GM20000 (cell line): Measurements from ENCODE around the gene CELSR3.

ENCODE experiments used
- DNase-seq: peaks from one replicate; pipeline ENCODE4 v3.0.0; 2012; ENCODE audit warnings: low spot score
- TF ChIP-seq, protein P1 (sequence below): IDR thresholded peaks from 2 replicates; pipeline ENCODE4 v1.5.1; 2012; ENCODE audit warnings: mild to moderate bottlenecking, control low read depth; ENCODE audit errors: extremely low read depth, missing control alignments

CELSR3 gene

DNA sequence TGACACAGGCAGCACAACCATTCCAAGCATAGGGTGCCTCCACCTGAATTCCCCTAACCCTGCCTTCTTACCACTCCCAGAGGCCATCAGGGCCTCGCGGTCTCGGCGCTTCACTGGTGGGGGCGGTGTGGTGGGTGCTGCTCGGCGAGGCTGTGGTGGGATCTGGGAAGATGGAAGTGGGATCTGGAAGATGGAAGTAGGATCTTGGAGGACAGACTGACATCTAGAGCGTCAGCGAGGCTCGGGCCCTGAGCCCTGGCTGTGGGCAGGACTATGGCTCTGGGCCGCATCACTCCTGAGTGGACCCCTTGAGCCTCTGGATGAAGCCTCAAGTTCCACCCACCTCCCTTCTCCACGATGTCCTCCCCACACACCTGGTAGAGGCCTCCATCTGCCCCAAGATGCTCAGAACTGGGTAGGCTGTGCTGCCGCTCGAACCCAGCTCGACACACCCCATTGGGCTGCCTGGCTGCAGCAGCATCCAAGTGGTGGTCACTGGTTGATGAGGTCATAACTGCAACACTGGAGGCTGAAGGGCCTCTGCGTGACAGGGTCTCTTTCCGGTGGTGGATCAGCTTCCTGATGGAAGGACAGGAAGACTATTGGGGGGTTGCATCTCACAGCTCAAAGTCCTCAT, 19.4 kb upstream of the CELSR3 start:
- TF ChIP-seq, protein P1, sequence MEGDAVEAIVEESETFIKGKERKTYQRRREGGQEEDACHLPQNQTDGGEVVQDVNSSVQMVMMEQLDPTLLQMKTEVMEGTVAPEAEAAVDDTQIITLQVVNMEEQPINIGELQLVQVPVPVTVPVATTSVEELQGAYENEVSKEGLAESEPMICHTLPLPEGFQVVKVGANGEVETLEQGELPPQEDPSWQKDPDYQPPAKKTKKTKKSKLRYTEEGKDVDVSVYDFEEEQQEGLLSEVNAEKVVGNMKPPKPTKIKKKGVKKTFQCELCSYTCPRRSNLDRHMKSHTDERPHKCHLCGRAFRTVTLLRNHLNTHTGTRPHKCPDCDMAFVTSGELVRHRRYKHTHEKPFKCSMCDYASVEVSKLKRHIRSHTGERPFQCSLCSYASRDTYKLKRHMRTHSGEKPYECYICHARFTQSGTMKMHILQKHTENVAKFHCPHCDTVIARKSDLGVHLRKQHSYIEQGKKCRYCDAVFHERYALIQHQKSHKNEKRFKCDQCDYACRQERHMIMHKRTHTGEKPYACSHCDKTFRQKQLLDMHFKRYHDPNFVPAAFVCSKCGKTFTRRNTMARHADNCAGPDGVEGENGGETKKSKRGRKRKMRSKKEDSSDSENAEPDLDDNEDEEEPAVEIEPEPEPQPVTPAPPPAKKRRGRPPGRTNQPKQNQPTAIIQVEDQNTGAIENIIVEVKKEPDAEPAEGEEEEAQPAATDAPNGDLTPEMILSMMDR: no peak
- DNase-seq: no peak

DNA sequence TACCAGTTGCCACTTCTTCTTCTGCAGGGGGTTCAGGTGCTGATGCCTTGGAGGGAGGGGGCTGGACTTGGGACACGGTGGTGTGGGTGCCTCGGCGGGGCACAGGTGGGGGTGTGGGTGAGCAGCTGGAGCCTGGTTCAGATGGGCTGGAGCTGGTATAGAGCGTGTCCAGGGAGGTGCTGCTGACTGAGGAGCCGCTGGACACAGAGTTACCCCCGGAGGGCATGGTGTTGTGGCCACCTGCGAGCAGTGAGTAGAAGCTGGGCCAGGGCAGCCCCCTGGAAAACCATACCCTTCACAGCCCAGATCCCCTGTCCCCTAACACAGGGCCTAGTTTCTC, 18.8 kb upstream of the CELSR3 start:
- DNase-seq: no peak
- TF ChIP-seq, protein P1: no peak

DNA sequence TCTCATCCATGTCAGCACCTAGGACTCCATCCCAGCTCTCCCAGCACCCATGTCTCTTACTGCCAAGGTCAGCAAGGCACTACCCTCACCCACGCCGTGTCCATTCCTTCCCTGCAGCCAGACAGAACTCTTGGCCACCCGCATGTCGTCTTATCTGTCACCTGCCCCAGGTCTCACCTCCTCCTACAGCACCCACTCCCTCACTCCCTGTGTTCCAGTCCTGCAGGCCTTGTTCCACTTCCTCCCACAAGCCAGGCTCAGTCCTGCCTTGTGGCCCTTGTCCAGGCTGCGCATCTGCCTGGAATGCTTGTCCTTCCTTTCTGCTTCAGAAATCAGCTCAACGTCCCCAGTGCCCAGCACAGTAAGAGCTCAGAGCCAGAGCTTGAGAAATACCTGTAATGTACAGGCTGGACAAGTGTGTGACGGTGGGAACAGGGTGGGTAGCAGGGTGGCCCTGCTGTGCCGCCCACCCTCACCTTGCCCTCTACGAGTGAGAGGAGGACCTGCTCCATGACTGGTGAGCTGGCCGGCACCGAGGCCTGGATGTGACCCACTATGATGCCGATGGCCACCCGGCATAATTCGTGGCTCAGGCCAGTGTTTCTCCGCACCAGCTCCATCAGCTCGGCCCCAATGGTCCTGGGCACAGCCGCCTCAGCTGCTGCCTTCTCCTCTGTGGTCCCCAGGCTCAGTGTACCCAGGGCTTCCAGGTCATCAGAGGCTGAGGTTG, 18.3 kb upstream of the CELSR3 start:
- TF ChIP-seq, protein P1: no peak
- no peak for DNase-seq

GRCh38 chr3:48679411-48680391, 17.0 kb upstream of the CELSR3 start:
- TF ChIP-seq, protein P1: no peak
- no peak for DNase-seq

DNA sequence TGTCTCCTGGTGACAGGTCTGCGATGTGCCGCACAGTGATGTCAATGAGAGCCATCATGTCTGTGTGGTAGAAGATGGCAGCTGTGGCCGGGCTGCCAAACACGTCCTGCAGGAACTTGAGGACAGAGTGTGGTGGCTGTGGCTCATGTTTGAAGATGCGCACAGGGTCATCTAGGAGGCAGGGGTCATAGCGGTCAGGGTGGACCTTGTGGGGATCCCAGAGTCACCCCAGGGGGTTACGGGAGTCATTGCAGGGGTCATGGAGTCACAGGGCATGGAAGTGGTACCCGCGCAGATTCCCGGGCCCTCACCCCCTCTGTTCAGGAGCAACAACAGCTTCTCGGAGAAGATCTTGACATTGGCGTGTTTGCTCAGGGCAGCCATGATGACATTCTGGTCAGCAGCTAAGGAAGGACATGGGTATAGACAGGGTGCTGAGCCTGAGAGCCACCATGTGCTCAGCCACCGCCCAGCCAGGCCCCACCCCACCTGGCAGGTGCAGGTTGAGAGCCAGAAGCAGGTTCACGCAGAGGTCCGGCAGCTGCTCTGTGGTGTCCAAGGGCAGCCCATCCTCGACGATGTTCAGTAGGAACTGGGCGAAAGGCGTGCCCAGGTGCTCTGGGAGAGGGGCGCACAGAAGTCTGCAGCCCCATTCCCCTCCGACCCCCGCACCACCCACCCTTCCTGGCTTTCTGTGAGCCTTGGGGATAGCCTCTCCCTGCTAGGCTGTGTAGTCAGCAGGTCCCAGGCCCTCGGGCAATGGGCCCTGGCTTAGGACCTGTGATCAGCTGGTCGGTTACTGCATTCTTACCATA, 16.1 kb upstream of the CELSR3 start:
- TF ChIP-seq, protein P1: no peak
- DNase-seq: no peak

DNA sequence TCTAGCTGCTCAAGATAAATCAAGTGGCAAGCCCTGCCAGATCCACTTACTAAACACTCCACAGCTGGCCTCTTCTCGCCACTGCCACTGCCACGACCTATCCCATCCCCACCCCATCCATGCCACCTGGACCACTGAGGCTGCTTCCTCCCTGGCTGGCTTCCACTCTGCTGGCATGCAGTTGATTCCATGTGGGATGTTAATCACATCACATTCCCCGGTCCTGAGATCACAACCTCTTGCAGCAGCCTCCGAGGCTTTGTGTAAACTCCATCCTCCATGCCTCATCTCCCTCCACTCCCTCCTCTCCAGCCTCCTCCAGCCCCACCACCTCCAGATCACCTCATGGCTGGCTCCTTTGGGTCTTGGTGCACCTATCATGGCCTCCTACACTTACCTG, 15.4 kb upstream of the CELSR3 start:
- DNase-seq: no peak
- TF ChIP-seq, protein P1: no peak
